Endothelial cell (in vitro differentiated cells): ENCODE results near the gene IFRD1. TPM values are rescaled to one million over a fixed set of nuclear protein-coding genes. Genes with fewer than 3 reads are reported as not detected.
A peak's percentile ranks its signal among the peaks of the same experiment; 100 is the strongest.

Experiments
- DNase-seq: peaks from one replicate; pipeline ENCODE4 v3.0.0; 2021; ENCODE audit warnings: low spot score
- H3K27ac Mint-ChIP-seq: one replicate; pipeline ENCODE4 v1.8.0; 2021; ENCODE audit warnings: mixed read lengths, inconsistent platforms; ENCODE audit not compliant: unreplicated experiment
- H3K27me3 Mint-ChIP-seq: one replicate; pipeline ENCODE4 v1.8.0; 2021; ENCODE audit warnings: mild to moderate bottlenecking, moderate library complexity, mixed read lengths, inconsistent platforms; ENCODE audit not compliant: unreplicated experiment
- H3K36me3 Mint-ChIP-seq: one replicate; pipeline ENCODE4 v1.8.0; 2021; ENCODE audit warnings: mild to moderate bottlenecking, low read depth, mixed read lengths, inconsistent platforms; ENCODE audit not compliant: unreplicated experiment
- H3K4me1 Mint-ChIP-seq: one replicate; pipeline ENCODE4 v1.8.0; 2021; ENCODE audit warnings: mild to moderate bottlenecking, mixed read lengths, inconsistent platforms; ENCODE audit not compliant: unreplicated experiment
- H3K4me3 Mint-ChIP-seq: one replicate; pipeline ENCODE4 v1.8.0; 2021; ENCODE audit warnings: mild to moderate bottlenecking, mixed read lengths, inconsistent platforms; ENCODE audit not compliant: unreplicated experiment
- H3K9me3 Mint-ChIP-seq: one replicate; pipeline ENCODE4 v1.8.0; 2021; ENCODE audit warnings: mixed read lengths, inconsistent platforms; ENCODE audit not compliant: unreplicated experiment
- total RNA-seq: library from RNA; stranded (reverse); fragmentation: NEBNext Ultra II Directional; extraction: Animal tissue kit (Norgen Biotek cat#: 25700); gene quantifications from one replicate; pipeline ENCODE4 v1.2.1, GENCODE V29; 2021; ENCODE audit not compliant: unreplicated experiment
- TF ChIP-seq, protein P1 (sequence below): fragments of 200-600 bp; sonication (generic); IDR thresholded peaks from one replicate; pipeline ENCODE4 v1.5.0; 2021; ENCODE audit warnings: antibody characterized with exemption; ENCODE audit not compliant: unreplicated experiment

The IFRD1 gene
- total RNA-seq, 1 donor from 2014 or later, result 55.4 TPM

DNA sequence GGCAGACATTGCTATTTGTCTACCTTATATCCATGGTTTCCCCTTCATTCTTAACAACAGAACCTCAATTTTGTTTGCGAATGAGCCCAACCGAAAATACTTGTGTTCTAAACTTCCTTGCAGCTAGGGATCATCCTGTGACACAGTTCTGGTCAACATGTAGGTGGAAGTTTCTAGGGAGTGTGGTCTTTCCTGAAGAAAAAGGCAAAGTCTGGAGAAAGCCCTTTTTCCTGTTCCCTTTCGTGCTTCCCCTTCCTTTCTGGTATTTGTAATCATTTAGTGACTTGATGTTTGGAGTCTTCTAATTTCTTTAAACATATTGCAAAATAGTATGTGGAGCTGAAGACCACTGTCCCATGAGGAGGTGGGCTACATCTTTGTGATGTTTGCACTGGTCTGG, 2.9 kb upstream of the IFRD1 start:
- Mint-ChIP-seq H3K36me3 (no peaks in the 10 kb centered on the region), H3K9me3 (no peaks in the 10 kb centered on the region), H3K27ac (peak overlapping the region; percentile 78), H3K4me1 (peaks cover 46% of the 10 kb centered on the region), H3K27me3 (peaks cover 11% of the 10 kb centered on the region), H3K4me3 (no peak overlapping the region)
- no peak for DNase-seq
- TF ChIP-seq, protein P1, sequence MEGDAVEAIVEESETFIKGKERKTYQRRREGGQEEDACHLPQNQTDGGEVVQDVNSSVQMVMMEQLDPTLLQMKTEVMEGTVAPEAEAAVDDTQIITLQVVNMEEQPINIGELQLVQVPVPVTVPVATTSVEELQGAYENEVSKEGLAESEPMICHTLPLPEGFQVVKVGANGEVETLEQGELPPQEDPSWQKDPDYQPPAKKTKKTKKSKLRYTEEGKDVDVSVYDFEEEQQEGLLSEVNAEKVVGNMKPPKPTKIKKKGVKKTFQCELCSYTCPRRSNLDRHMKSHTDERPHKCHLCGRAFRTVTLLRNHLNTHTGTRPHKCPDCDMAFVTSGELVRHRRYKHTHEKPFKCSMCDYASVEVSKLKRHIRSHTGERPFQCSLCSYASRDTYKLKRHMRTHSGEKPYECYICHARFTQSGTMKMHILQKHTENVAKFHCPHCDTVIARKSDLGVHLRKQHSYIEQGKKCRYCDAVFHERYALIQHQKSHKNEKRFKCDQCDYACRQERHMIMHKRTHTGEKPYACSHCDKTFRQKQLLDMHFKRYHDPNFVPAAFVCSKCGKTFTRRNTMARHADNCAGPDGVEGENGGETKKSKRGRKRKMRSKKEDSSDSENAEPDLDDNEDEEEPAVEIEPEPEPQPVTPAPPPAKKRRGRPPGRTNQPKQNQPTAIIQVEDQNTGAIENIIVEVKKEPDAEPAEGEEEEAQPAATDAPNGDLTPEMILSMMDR, result no peak

DNA sequence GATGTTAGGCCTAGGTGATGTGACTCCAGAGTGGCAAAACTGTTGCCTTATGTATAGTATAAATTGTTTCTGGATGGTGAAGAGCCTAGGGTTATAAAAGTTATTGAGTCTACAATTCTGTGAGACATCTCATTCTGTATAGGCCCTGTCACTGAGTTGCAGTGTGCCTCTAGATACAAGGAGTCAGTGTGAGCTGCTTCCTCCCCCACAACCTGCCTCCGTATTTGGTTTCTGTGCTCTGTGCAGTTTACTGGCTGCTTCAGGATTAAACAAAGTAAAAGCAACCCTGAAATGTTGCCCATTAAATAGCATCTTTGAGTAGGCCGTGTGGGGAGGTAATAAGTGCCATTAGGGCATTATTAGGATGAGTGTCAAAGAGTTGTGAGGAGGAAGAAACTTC, 1.9 kb upstream of the IFRD1 start:
- no peak for DNase-seq
- peaks cover 52% of the 10 kb centered on the region for H3K4me1 Mint-ChIP-seq
- TF ChIP-seq, protein P1, result no peak
- H3K36me3 Mint-ChIP-seq, result no peaks in the 10 kb centered on the region
- H3K27ac Mint-ChIP-seq, result peak overlapping the region; percentile 78
- peak overlapping the region; percentile 98 for H3K4me3 Mint-ChIP-seq
- H3K9me3 Mint-ChIP-seq, result no peaks in the 10 kb centered on the region
- peaks cover 11% of the 10 kb centered on the region for H3K27me3 Mint-ChIP-seq

DNA sequence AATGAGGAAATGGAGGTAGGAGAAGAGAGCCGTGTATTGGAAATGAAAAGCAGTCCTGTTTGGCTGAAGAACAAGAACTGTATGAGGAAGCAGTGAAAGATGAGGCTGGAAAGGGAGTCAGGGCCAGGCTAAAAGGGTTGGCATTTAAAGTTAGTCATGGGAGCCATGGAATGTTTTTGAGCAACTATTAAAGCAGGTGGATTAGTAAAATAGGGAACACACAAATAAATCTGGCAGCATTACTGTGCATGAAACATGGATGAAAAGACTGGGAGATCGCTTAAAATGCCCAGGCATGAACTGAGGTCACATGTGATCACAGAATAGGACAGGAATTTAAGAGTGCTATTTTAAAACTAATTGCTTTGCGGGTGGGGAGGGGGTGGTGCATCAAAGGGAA, 1.4 kb upstream of the IFRD1 start:
- H3K27me3 Mint-ChIP-seq, result peaks cover 11% of the 10 kb centered on the region
- no peak for DNase-seq
- no peaks in the 10 kb centered on the region for H3K9me3 Mint-ChIP-seq
- peak overlapping the region; percentile 78 for H3K27ac Mint-ChIP-seq
- TF ChIP-seq, protein P1, result no peak
- no peaks in the 10 kb centered on the region for H3K36me3 Mint-ChIP-seq
- peak overlapping the region; percentile 98 for H3K4me3 Mint-ChIP-seq
- H3K4me1 Mint-ChIP-seq, result peaks cover 53% of the 10 kb centered on the region

DNA sequence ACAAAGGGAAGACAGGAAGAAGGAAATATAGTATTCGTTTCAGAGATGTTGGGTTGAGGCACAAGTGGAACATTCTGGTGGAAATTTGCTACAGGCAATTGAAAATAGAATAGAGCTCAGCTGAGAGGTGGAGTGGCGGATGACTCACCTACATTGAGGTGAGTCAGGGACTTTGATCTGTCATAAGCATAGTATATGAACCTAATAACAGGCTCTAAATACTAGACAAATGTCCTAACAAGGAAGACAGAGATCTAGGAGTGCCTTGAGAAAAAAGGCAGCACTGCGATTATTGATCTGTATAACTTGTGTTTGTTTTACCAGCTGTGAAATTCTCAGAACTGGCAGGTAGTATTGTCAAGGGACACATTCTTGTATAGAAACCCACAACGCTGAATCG, 907 bp upstream of the IFRD1 start:
- H3K27me3 Mint-ChIP-seq, result peaks cover 11% of the 10 kb centered on the region
- no peak for DNase-seq
- no peaks in the 10 kb centered on the region for H3K9me3 Mint-ChIP-seq
- no peaks in the 10 kb centered on the region for H3K36me3 Mint-ChIP-seq
- H3K4me1 Mint-ChIP-seq, result peaks cover 53% of the 10 kb centered on the region
- TF ChIP-seq, protein P1, result no peak
- peak overlapping the region; percentile 98 for H3K4me3 Mint-ChIP-seq
- peak overlapping the region; percentile 78 for H3K27ac Mint-ChIP-seq

DNA sequence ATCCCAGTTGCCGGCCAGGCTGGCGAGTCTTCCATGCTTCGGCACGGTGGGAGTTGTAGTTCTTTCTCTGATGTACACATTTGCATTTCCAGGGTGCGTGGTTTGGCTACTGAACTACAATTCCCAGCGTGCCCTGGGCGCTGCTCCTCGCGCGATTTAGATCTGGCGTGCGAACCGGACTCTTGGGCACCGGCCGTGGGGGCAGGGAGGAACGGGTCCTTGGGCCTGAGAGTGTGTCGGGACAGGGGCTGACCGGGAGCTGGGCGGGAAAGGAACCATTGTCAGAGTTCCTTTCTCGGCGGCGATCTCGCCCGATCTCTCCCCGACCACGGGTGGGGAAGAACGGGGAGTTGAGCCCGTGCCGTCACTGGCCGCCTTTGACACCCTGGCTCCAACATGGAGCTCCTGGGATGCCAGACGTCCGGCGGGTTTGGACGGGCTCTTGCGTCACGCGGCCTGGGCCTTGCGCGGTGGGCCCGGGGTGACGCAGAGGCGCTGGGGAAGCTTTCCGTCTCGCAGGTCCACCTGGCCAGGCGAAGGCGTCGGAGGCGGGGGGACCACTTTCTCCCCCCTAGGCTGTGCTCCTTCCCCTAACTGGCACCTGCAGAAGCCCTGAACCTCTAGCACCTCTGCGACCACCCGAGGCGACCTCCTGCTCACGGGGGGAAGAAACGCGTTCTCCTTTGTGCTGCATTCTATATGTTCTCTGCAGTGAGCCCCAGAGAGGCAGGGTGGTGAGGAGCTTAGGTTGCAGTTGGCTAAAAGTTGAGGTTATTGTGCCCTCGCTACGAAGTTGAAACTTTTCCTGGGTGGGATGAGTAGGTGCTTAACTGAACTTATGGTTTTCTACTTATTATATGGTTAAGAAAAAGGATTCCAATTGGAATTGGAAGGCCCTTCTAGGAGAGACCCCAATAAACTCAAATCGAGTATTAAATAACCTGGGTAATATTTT, 824 bp downstream of the IFRD1 start:
- TF ChIP-seq, protein P1, result no peak
- DNase-seq, result peak; percentile 88
- peaks cover 4% of the 10 kb centered on the region for H3K36me3 Mint-ChIP-seq
- H3K27ac Mint-ChIP-seq, result peak overlapping the region; percentile 95
- H3K27me3 Mint-ChIP-seq, result peaks cover 11% of the 10 kb centered on the region
- peak overlapping the region; percentile 98 for H3K4me3 Mint-ChIP-seq
- H3K4me1 Mint-ChIP-seq, result peaks cover 48% of the 10 kb centered on the region
- no peaks in the 10 kb centered on the region for H3K9me3 Mint-ChIP-seq
